ENCODE data around the gene NOS3.

NOS3 gene

GRCh38 chr7:150989456-150989855, 1.4 kb upstream of the NOS3 start:
- Histone ChIP-seq H3K27ac (ENCODE audit: extremely low read depth, low read depth, low read length) (no peak overlapping the region), H3K9me3 (ENCODE audit: control insufficient read depth, insufficient read depth, low read depth, low read length) (no peaks in the 10 kb centered on the region), H3K4me3 (ENCODE audit: low read depth, low read length) (no peak overlapping the region), H3K36me3 (ENCODE audit: control insufficient read depth in 2 of 2, insufficient read depth in 1 of 2, low read length in 2 of 2) (no peaks in the 10 kb centered on the region), H3K4me1 (ENCODE audit: control insufficient read depth, insufficient read depth, low read length) (no peaks in the 10 kb centered on the region)
- ChIA-PET CTCF (interaction anchor here (0.6 to 2.1 kb wide), 19 partner anchors 9 to 1967 kb away, joined by 3 to 12 read pairs (median 4); no protein-coding TSS in a partner anchor), POLR2A (no interaction called here)
- no peak for TF ChIP-seq PRDM2 (tag by site-specific recombination; IDR thresholded peaks at IDR 0.05; ENCODE audit: borderline replicate concordance)
- no peak for TF ChIP-seq SP3 (tag by site-specific recombination; IDR thresholded peaks at IDR 0.05)
- TF ChIP-seq ZNF660 (tag by site-specific recombination; IDR thresholded peaks at IDR 0.05), result no peak
- TF ChIP-seq SCRT1 (tag by site-specific recombination; IDR thresholded peaks at IDR 0.05; ENCODE audit: borderline replicate concordance), result no peak
- TF ChIP-seq ZNF692 (tag by site-specific recombination; IDR thresholded peaks at IDR 0.05), result no peak
- no peak for TF ChIP-seq ZNF324 (tag by site-specific recombination; IDR thresholded peaks at IDR 0.05)
- TF ChIP-seq ZNF266 (tag by site-specific recombination; IDR thresholded peaks at IDR 0.05; ENCODE audit: low read depth), result no peak

GRCh38 chr7:150992051-150992640, 1.3 kb downstream of the NOS3 start:
- ChIA-PET POLR2A (interaction anchor here (1.1 kb wide), 1 partner anchor 9 kb away, joined by 3 read pairs; no protein-coding TSS in a partner anchor), CTCF (interaction anchor here (1.0 to 1.7 kb wide), 5 partner anchors 18 to 213 kb away, joined by 3 to 7 read pairs (median 3); no protein-coding TSS in a partner anchor)
- H3K4me1 ChIP-seq (ENCODE audit: control insufficient read depth, insufficient read depth, low read length), result no peaks in the 10 kb centered on the region
- H3K27ac ChIP-seq (ENCODE audit: extremely low read depth, low read depth, low read length), result no peak overlapping the region
- no peaks in the 10 kb centered on the region for H3K36me3 ChIP-seq (ENCODE audit: control insufficient read depth in 2 of 2, insufficient read depth in 1 of 2, low read length in 2 of 2)
- no peak overlapping the region for H3K4me3 ChIP-seq (ENCODE audit: low read depth, low read length)
- no peaks in the 10 kb centered on the region for H3K9me3 ChIP-seq (ENCODE audit: control insufficient read depth, insufficient read depth, low read depth, low read length)
- TF ChIP-seq ZNF211 (tag by site-specific recombination; IDR thresholded peaks at IDR 0.05; ENCODE audit: low read depth) (no peak), ZNF645 (tag by site-specific recombination; IDR thresholded peaks at IDR 0.05) (no peak), INSM2 (tag by site-specific recombination; IDR thresholded peaks at IDR 0.05) (no peak), TRIM28 (IDR thresholded peaks at IDR 0.05; ENCODE audit: borderline replicate concordance, low read length) (no peak), ZNF549 (tag by site-specific recombination; IDR thresholded peaks at IDR 0.05) (no peak), ZNF580 (tag by site-specific recombination; IDR thresholded peaks at IDR 0.05) (no peak)
- TF ChIP-seq, protein P1, sequence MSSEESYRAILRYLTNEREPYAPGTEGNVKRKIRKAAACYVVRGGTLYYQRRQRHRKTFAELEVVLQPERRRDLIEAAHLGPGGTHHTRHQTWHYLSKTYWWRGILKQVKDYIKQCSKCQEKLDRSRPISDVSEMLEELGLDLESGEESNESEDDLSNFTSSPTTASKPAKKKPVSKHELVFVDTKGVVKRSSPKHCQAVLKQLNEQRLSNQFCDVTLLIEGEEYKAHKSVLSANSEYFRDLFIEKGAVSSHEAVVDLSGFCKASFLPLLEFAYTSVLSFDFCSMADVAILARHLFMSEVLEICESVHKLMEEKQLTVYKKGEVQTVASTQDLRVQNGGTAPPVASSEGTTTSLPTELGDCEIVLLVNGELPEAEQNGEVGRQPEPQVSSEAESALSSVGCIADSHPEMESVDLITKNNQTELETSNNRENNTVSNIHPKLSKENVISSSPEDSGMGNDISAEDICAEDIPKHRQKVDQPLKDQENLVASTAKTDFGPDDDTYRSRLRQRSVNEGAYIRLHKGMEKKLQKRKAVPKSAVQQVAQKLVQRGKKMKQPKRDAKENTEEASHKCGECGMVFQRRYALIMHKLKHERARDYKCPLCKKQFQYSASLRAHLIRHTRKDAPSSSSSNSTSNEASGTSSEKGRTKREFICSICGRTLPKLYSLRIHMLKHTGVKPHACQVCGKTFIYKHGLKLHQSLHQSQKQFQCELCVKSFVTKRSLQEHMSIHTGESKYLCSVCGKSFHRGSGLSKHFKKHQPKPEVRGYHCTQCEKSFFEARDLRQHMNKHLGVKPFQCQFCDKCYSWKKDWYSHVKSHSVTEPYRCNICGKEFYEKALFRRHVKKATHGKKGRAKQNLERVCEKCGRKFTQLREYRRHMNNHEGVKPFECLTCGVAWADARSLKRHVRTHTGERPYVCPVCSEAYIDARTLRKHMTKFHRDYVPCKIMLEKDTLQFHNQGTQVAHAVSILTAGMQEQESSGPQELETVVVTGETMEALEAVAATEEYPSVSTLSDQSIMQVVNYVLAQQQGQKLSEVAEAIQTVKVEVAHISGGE (tag by site-specific recombination; conservative IDR thresholded peaks at IDR 0.05; ENCODE audit: low read depth), result no peak
- TF ChIP-seq, protein P2, sequence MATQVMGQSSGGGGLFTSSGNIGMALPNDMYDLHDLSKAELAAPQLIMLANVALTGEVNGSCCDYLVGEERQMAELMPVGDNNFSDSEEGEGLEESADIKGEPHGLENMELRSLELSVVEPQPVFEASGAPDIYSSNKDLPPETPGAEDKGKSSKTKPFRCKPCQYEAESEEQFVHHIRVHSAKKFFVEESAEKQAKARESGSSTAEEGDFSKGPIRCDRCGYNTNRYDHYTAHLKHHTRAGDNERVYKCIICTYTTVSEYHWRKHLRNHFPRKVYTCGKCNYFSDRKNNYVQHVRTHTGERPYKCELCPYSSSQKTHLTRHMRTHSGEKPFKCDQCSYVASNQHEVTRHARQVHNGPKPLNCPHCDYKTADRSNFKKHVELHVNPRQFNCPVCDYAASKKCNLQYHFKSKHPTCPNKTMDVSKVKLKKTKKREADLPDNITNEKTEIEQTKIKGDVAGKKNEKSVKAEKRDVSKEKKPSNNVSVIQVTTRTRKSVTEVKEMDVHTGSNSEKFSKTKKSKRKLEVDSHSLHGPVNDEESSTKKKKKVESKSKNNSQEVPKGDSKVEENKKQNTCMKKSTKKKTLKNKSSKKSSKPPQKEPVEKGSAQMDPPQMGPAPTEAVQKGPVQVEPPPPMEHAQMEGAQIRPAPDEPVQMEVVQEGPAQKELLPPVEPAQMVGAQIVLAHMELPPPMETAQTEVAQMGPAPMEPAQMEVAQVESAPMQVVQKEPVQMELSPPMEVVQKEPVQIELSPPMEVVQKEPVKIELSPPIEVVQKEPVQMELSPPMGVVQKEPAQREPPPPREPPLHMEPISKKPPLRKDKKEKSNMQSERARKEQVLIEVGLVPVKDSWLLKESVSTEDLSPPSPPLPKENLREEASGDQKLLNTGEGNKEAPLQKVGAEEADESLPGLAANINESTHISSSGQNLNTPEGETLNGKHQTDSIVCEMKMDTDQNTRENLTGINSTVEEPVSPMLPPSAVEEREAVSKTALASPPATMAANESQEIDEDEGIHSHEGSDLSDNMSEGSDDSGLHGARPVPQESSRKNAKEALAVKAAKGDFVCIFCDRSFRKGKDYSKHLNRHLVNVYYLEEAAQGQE (tag by site-specific recombination; IDR thresholded peaks at IDR 0.05), result no peak

Measured in HEK293 (cell line).